ENCODE results near the gene PEX11G.

Gene PEX11G

DNA sequence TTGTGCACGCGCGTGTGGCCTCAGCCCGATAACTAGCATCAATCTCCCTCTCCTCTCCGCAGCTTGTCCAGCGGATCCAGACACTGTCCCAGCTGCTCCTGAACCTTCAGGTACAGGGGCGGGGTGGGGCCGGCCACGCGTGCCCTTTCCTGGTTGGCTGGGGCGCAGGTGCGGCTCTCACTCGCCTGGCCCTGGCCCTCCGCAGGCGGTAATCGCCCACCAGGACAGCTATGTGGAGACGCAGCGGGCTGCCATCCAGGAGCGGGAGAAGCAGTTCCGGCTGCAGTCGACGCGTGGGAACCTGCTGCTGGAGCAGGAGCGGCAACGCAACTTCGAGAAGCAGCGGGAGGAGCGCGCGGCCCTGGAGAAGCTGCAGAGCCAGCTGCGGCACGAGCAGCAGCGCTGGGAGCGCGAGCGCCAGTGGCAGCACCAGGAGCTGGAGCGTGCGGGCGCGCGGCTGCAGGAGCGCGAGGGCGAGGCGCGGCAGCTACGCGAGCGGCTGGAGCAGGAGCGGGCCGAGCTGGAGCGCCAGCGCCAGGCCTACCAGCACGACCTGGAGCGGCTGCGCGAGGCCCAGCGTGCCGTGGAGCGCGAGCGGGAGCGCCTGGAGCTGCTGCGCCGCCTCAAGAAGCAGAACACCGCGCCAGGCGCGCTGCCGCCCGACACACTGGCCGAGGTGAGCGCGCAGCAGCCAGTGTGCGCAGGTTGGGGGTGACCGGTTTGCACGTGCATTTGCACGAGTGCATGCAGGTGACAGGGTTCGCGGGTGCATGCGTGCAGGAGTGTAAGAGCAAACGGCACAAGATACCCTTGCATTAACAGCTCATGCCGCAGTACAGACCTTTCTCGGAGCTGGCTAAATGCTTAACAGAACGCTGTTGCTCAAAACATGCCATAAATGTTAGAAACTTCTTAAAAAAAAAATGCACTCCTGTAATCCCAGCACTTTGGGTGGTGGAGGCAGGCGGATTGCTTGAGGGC is 21.5 kb downstream of the PEX11G start:
- intact Hi-C loops (cut with DNase I; ENCODE audit: low total_unique reads), result no loop called here

DNA sequence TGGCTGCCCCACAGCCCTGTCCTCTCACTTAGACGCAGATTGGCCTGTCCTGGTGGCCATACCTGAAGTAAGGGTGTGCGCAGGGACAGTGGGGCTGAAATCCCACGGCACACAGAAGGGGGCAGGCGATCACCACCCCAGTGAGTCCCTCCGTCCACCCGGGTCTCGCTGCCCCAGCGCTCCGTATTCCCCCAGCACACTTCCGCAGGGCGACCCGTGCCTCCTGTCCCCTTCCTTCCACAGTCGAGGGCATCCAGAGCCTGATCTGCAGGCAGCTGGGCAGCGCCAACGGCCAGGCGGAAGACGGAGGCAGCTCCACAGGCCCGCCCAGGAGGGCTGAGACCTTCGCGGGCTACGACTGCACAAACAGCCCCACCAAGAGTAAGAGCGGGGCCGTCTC is 25.3 kb downstream of the PEX11G start:
- H3K4me1 ChIP-seq, result no peaks in the 10 kb centered on the region
- DNase-seq, result no peak
- peaks cover 73 to 98% (median 85%) of the 10 kb centered on the region in 3 donors for H3K36me3 ChIP-seq

More for the DNA sequence above, 21.5 kb downstream of the PEX11G start:
- no peaks in the 10 kb centered on the region for H3K4me1 ChIP-seq
- H3K27ac ChIP-seq, result no peak overlapping the region
- no peaks in the 10 kb centered on the region for H3K27me3 ChIP-seq
- TF ChIP-seq, protein P1, sequence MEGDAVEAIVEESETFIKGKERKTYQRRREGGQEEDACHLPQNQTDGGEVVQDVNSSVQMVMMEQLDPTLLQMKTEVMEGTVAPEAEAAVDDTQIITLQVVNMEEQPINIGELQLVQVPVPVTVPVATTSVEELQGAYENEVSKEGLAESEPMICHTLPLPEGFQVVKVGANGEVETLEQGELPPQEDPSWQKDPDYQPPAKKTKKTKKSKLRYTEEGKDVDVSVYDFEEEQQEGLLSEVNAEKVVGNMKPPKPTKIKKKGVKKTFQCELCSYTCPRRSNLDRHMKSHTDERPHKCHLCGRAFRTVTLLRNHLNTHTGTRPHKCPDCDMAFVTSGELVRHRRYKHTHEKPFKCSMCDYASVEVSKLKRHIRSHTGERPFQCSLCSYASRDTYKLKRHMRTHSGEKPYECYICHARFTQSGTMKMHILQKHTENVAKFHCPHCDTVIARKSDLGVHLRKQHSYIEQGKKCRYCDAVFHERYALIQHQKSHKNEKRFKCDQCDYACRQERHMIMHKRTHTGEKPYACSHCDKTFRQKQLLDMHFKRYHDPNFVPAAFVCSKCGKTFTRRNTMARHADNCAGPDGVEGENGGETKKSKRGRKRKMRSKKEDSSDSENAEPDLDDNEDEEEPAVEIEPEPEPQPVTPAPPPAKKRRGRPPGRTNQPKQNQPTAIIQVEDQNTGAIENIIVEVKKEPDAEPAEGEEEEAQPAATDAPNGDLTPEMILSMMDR (IDR thresholded peaks at IDR 0.05), result no peak
- H3K36me3 ChIP-seq, result peaks cover 57 to 98% (median 88%) of the 10 kb centered on the region in 3 donors
- H3K9me3 ChIP-seq, result no peaks in the 10 kb centered on the region
- DNase-seq, result no peak
- no peak overlapping the region for H3K4me3 ChIP-seq

DNA sequence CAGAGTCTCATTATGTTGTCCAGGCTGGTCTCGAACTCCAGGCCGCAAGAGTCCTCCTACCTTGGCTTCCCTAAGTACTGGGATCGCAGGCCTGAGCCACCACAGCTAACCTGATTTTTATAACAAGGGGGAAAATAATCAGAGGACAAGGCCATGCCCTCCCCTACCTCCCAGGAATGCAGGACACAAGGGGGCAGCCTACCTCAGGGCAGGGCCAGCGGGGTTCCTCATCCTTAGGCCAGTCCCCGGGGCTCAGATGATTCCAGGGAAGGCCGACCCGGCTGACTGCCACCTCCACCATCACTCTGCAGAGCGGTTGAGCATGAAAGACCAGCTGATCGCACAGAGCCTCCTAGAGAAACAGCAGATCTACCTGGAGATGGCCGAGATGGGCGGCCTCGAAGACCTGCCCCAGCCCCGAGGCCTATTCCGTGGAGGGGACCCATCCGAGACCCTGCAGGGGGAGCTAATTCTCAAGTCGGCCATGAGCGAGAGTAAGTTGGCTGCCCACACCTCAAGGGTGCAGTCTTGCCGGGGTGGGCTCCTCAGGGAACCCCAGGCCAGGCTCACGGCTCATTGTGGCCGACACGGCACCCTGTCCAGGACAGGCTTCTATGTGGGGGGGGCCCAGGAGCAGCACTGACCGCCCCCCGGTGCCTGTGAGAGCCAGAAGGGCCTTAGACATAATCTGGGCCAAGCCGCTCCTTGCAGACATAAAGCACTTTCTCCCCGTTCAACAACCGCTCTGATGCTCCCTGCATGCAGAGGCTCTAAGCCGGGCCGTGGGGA is 26.8 kb downstream of the PEX11G start:
- intact Hi-C loops (cut with DNase I; ENCODE audit: low total_unique reads), result no loop called here
- TF ChIP-seq, protein P1 (IDR thresholded peaks at IDR 0.05), result no peak
- Histone ChIP-seq H3K27ac (no peak overlapping the region), H3K4me3 (no peak overlapping the region), H3K9me3 (no peaks in the 10 kb centered on the region), H3K36me3 (peaks cover 68 to 98% (median 88%) of the 10 kb centered on the region in 3 donors), H3K4me1 (no peaks in the 10 kb centered on the region), H3K27me3 (no peaks in the 10 kb centered on the region)
- DNase-seq, result no peak

More for the DNA sequence above, 25.3 kb downstream of the PEX11G start:
- no peak overlapping the region for H3K27ac ChIP-seq
- TF ChIP-seq, protein P1 (IDR thresholded peaks at IDR 0.05), result no peak
- H3K4me3 ChIP-seq, result no peak overlapping the region
- no peaks in the 10 kb centered on the region for H3K27me3 ChIP-seq
- intact Hi-C loops (cut with DNase I; ENCODE audit: low total_unique reads), result no loop called here
- no peaks in the 10 kb centered on the region for H3K9me3 ChIP-seq

DNA sequence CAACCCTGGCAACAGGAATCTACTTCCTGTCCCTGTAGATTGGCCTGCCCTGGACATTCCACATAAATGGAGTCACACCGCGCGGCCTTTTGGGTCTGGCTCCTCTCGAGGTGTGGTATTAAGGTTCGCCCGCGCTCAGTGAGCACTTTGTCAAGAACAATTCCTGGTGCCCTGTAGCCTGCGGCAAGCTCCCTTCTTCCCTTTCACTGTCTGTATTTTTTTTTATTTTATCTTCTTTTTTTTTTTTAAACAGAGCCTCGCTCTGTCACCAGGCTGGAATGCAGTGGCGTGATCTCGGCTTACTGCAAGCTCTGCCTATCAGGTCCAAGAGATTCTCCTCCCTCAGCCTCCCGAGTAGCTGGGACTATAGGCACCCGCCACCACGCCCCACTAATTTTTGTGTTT is 28.3 kb downstream of the PEX11G start:
- H3K27ac ChIP-seq, result no peak overlapping the region
- DNase-seq, result no peak
- H3K4me1 ChIP-seq, result no peaks in the 10 kb centered on the region
- intact Hi-C loops (cut with DNase I; ENCODE audit: low total_unique reads), result no loop called here
- H3K4me3 ChIP-seq, result no peak overlapping the region
- peaks cover 60 to 100% (median 90%) of the 10 kb centered on the region in 3 donors for H3K36me3 ChIP-seq
- H3K9me3 ChIP-seq, result no peaks in the 10 kb centered on the region
- TF ChIP-seq, protein P1 (IDR thresholded peaks at IDR 0.05), result no peak
- H3K27me3 ChIP-seq, result no peaks in the 10 kb centered on the region

DNA sequence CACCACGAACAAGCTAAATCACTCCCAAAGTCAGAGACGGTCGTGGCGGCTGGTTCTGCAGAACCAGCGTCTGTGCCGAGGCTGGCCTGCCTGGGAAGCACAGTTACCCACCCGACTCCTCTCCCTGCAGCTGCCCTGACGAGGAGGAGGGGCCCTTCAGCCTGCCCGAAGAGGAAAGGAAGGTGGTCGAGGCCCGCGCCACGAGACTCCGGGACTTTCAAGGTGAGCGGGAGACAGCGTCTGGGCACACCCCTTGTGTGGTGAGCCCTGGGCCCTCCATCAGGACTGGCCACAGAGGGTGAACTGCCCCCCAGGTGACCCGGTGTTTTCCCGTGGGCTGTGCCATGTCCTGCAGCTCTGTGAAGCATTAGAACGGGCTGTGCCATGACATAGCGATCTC is 29.1 kb downstream of the PEX11G start:
- TF ChIP-seq, protein P1 (IDR thresholded peaks at IDR 0.05), result no peak
- H3K36me3 ChIP-seq, result peaks cover 56 to 100% (median 83%) of the 10 kb centered on the region in 3 donors
- no peak overlapping the region for H3K4me3 ChIP-seq
- intact Hi-C loops (cut with DNase I; ENCODE audit: low total_unique reads), result no loop called here
- H3K27ac ChIP-seq, result no peak overlapping the region
- no peaks in the 10 kb centered on the region for H3K9me3 ChIP-seq
- no peak for DNase-seq
- no peaks in the 10 kb centered on the region for H3K4me1 ChIP-seq
- H3K27me3 ChIP-seq, result no peaks in the 10 kb centered on the region
